KG1 (cell line): ENCODE data around the gene PCYT2.

Experiments
- DNase-seq: peaks from one replicate; lab custom pipeline; 2025; lab: John Stamatoyannopoulos, UW

PCYT2 gene

GRCh38 chr17:81912441-81913309 is 1.5 kb upstream of the PCYT2 start:
- DNase-seq: no peak

DNA sequence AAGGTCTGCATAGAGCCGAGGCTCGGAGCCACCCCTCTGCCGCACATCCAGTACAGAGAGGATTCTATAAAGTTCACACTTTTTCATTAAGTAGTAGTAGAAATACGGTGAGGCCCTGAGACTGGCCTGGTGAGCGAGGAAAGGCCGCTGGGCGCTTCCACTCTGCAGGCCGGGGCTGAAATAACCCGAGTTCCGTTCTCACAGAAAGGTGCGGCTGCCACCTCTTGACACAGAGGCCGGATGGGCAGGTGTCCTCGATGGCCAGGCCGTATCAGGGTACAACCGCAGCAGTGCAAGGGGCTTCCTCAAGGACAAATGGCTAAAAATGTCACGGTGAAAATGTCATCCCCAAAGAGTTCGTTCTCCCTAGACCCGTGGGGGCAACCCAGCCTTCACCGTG is 770 bp upstream of the PCYT2 start:
- DNase-seq: no peak

DNA sequence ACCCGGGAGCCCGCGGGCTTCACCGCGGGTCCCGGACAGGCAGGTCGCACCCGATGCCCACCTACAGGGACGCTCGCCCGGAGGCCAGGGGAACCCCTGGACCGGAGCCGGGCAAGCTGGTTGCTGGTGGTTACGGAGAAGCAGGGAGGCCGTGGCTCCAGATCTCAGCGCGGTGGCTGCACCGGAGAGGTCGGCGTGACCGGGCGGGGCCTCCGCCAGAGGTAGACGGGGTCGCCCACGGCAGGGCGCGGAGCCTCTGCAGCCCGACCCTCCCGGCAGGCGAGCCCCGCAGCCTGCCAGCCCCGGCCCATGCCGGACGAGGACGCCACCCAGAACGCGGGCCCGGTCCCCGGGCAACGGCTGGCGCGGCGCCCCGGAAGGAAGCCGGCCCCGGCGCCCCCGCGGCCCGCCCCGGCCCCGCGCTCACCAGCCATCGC is 341 bp downstream of the PCYT2 start:
- DNase-seq: no peak

DNA sequence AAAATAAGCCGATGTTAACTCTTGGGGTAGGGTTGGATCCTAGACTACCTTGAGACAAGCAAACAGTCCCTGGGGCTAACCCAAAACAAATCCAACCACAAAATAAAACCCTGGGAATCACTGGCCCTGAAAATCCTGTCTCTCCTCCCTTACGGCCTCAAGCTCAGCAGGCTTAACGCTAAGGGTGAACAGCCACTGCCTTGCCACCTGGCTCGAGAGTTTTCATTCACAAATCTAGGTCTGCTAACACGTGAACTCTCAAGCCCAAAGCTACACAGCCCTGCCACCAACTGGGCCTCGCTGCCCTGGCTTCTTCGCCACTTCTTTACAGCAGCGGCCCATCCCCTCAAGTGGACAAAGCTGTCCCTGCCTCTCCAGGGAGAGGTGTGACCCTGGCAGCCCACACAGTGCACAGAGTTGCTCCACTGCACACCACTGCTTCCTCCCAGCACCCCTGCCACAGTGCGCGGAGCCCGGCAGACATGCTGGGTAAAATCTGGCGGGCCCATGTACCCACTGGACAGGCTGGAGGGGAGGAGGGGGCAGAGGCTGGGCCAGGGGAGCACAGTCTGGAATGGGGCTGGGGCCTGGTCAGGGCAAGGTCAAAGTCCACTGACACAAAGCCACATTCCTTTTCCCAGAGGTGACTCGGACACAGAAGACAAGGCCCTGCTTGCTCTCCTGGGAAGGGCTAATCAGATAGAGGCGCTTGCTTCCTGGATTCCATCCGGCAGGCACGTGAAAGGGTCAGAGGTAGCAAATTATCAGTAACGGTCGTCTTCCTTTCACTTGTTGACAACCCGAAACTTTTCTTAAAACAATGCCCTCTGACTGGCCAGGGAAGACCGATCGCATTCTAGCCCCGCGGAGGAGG is 996 bp downstream of the PCYT2 start:
- no peak for DNase-seq

GRCh38 chr17:81909231-81909630 is 2.0 kb downstream of the PCYT2 start:
- DNase-seq: no peak

- DNase-seq: no peak
Measured at GRCh38 chr17:81908793-81909192, 2.4 kb downstream of the PCYT2 start.

- no peak for DNase-seq
Measured at GRCh38 chr17:81907219-81908145, 3.7 kb downstream of the PCYT2 start.

GRCh38 chr17:81906476-81907218 is 4.6 kb downstream of the PCYT2 start:
- DNase-seq: no peak

DNA sequence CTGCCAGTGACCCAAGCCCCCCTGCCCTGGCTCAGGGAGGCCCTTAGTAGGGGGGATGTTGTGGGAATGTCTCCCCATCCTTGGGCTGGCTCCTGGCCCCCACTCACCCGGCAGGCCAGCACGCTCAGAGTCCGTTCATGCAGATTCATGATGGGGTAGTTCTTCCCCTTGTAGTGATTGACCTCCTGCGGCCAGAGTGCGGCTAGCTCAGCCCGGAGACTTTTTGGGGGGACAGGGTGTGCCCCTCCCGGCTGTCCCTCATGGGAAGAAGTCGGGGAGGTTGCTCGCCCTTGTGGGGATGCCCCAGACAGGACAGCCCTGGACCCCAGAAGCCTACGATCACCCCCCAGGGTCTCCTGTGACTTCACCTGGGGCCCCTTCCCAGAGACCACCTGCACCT is 5.2 kb downstream of the PCYT2 start:
- DNase-seq: no peak

DNA sequence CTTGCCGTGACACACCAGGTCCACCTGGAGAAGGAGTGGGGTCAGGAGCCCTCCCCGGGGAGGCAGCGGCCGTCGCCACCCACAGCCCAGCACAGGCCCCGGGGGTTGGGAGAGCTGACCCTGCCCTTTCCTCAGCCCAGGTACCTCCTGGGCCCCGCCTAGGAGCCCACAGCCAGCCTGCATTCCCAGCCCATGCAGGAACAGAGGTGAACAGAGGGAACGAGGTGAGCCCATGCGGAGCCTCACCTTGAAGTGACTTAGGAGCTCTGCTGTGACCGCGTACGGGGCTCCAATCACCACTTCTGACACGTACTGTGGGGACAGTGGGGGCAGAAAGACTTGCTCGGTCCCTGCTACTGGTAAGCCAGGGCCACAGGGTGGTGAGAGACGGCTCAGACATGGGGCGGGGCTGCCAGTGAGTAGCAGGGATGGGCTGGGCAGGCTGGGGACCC is 5.7 kb downstream of the PCYT2 start:
- no peak for DNase-seq

GRCh38 chr17:81904600-81905423 is 6.4 kb downstream of the PCYT2 start:
- no peak for DNase-seq

- DNase-seq: no peak
Measured at GRCh38 chr17:81903896-81904599, 7.2 kb downstream of the PCYT2 start.

DNA sequence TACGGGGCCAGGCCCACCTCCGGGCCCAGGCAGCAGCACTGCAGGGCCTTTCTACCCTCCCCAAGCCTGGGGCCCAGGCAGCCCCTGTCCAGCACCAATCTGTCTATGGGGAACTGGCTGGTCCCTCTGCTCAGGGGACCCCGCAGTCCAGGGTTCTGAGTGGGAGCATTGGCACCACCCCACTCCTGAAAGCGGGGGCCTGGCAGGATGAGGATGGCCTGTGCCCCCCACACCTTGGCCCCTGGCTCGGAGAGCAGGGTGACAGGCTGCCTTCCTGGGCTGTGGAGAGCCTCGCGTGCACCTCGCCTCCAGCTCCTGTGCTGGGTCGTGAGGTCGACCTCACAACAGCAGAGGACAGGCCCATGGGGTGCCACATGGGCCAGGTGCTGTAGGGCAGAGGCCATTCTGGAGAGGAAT is 7.8 kb downstream of the PCYT2 start:
- no peak for DNase-seq

DNA sequence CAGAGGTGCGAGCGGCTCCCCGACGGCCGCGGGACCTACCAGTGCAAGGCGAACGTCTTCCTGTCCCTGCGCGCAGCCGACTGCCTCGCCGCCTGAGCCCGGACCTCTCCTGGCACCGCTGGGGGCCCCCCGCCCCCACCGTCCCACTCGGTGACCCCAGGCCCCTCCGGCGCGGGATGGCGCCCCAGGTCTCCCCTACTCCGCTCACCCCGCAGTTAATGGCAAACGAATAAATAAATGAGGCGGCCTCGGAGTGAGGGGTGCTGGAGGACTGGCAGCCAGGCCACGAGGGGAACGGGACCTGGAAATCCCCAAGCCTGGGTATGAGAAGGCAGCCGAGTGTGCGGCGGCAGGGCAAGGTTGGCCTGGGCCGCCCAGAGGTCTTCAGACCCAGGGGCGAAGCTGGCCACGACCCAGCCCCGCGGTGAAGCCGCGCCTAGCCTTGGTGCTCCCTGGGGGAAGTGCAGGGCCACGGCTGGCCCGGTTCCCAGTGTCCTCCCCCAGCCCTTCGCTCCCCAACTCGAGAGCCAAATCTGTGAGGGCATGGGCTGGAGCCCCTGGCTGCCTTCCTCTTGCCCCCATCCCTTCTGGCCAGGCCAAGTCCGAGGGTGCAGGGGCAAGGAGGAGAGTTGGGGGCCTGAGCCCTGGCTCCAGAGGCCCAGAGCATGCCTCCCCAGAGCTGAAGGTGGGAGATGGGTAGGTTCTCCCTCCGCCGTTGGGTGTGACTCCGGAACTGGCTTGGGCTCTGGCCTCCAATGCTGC is 8.4 kb downstream of the PCYT2 start:
- no peak for DNase-seq

DNA sequence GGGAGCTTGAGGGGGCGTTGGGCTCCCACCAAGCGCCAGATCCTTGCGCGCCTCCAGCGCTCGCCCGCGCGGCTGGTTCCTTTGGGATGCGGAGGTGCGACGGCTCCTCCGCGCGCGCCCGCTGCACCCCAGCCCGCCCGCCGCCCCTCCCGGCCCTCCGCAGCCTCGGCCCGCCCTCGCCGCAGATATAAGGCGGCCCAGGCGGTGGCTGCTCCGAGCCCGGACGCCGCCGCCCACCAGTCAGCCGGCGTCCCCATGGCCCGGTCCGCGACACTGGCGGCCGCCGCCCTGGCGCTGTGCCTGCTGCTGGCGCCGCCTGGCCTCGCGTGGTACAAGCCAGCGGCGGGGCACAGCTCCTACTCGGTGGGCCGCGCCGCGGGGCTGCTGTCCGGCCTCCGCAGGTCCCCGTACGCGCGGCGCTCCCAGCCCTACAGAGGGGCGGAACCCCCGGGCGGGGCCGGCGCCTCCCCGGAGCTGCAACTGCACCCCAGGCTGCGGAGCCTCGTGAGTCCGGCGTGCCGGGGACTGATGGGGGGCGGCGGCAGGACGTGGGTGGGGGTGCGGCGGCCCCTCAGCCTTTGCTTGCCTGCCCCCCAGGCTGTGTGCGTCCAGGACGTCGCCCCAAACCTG is 9.1 kb downstream of the PCYT2 start, which contains the start of gene NPB:
Gene NPB, plus strand, starts transcription at position 216 of the 630 bp plus-strand sequence. Its CDS starts 40 bp downstream, at position 256.
- DNase-seq: no peak

DNA sequence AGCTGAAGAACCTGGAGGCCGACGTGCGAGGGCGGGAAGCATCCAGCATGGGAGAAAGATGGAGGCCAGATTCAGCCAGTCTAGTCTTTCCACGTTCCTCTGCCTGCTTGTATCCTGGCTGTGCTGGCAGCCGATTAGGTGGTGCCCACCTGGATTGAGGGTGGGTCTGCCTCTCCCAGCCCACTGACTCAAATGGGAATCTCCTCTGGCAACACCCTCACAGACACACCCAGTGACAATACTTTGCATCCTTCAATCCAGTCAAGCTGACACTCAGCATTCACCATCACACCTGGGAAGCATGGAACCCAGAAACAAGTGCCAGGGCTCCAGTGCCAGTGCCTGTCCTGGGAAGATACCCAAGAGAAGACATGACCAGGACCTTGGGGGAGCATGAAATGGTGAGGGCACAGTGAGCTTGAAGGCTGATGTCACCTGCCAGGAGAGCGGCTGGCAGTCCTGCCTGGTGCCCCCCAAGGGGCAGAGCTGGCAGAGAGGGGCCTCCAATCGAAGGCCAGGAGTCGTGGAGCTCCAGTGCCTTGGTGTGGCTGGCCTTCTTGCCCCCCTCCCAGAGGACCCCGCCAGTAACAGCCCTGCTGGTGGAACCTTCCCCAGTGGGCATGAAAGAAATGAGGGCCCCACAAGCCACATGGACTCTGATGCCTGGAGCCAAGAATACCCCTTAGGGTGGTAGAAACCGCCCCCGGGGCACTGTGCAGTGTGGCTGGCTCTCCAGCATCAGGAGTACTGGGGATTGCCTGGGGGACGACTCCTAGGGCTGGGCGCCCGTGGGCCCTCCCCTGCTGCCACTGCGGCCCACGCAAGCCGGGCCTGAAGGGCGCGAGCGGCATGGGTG is 9.8 kb downstream of the PCYT2 start:
- DNase-seq: no peak

GRCh38 chr17:81900181-81900820 is 10.9 kb downstream of the PCYT2 start:
- DNase-seq: no peak
